BJ (cell line): ENCODE data around the gene DOCK1. TPM values are rescaled to one million over a fixed set of nuclear protein-coding genes. Genes with fewer than 3 reads are reported as not detected.
A peak's percentile ranks its signal among the peaks of the same experiment; 100 is the strongest.

Experiments used
- CTCF ChIA-PET: fragments of 350-600 bp; formaldehyde crosslinking; extraction: SDS; loops from one replicate; lab custom pipeline; 2021; ENCODE audit warnings: antibody characterized with exemption, inconsistent platforms; lab: Yijun Ruan, JAX
- POLR2A ChIA-PET: fragments of 300-600 bp; sonication (Branson Sonifier 250); formaldehyde crosslinking; extraction: SDS; loops from one replicate; lab custom pipeline; 2021; ENCODE audit warnings: antibody characterized with exemption; lab: Charles Lee
- DNase-seq: peaks from one replicate; pipeline ENCODE4 v3.0.0-alpha.2; 2011; ENCODE audit warnings: low read depth
- H3K27me3 ChIP-seq: 2 replicates; pipeline ENCODE4 v1.6.0; 2011; ENCODE audit warnings: low read length; ENCODE audit not compliant: control insufficient read depth, insufficient read depth
- H3K36me3 ChIP-seq: 2 replicates; pipeline ENCODE4 v1.5.1; 2011; ENCODE audit warnings: low read length; ENCODE audit not compliant: control insufficient read depth, insufficient read depth
- H3K4me3 ChIP-seq: 2 replicates; pipeline ENCODE4 v1.5.1; 2011; ENCODE audit warnings: low read depth, mild to moderate bottlenecking, control low read depth, low read length
- polyA plus RNA-seq: library from polyadenylated mRNA; depleted of rRNA; stranded (reverse); fragments of >200 nt; gene quantifications from 2 replicates; pipeline ENCODE4 v1.2.3, GENCODE V29; 2011
- TF ChIP-seq, protein P1 (sequence below): IDR thresholded peaks from 2 replicates; pipeline ENCODE4 v1.5.1; 2011; ENCODE audit warnings: low read depth, mild to moderate bottlenecking, control low read depth, inconsistent platforms, low read length, moderate library complexity; ENCODE audit not compliant: insufficient read depth

DOCK1 gene
- polyA plus RNA-seq, 1 experiment, result 20.0 TPM

GRCh38 chr10:127275793-127276450 lies 370.7 kb downstream of the DOCK1 start:
- Histone ChIP-seq H3K36me3 (peaks cover 1% of the 10 kb centered on the region; the same call in 1 of the 2 replicates), H3K4me3 (no peak overlapping the region), H3K27me3 (no peaks in the 10 kb centered on the region)
- TF ChIP-seq, protein P1, sequence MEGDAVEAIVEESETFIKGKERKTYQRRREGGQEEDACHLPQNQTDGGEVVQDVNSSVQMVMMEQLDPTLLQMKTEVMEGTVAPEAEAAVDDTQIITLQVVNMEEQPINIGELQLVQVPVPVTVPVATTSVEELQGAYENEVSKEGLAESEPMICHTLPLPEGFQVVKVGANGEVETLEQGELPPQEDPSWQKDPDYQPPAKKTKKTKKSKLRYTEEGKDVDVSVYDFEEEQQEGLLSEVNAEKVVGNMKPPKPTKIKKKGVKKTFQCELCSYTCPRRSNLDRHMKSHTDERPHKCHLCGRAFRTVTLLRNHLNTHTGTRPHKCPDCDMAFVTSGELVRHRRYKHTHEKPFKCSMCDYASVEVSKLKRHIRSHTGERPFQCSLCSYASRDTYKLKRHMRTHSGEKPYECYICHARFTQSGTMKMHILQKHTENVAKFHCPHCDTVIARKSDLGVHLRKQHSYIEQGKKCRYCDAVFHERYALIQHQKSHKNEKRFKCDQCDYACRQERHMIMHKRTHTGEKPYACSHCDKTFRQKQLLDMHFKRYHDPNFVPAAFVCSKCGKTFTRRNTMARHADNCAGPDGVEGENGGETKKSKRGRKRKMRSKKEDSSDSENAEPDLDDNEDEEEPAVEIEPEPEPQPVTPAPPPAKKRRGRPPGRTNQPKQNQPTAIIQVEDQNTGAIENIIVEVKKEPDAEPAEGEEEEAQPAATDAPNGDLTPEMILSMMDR, result no peak
- DNase-seq, result no peak
- ChIA-PET CTCF (no interaction called here), POLR2A (no interaction called here)

DNA sequence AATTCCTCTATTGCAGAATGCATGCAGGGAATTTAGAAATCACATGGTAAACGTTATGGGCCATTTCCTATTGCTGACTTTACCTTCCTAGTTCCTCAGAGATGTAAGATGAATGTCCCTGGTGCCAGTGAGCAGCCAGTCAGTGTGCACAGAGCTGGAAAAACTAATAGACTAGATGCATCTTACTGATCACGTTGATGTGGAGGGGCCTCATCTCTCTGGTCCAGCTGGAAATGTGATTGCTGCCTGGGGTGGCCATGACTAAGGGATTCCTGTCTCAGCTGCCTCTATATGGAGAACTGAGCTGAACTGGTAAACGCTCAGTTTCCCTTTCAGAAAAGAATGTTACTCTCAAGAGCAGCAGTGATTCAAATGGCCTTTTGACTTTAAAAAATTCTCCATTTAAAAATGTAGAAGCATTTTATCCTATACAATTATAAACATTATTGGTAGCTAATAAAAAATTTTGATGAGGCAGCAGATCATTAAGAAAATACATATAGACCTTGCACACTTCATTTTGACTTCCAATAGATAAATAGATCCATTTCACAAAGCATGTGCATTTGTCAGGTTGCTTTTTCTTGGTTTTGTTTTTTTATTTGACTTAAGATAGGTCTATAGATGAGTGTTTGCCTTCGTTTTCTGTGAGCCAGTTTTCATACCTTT lies 371.7 kb downstream of the DOCK1 start:
- ChIA-PET CTCF (no interaction called here), POLR2A (no interaction called here)
- Histone ChIP-seq H3K4me3 (no peak overlapping the region), H3K36me3 (peaks cover 1% of the 10 kb centered on the region; the same call in 1 of the 2 replicates), H3K27me3 (no peaks in the 10 kb centered on the region)
- DNase-seq, result no peak
- TF ChIP-seq, protein P1, result no peak

- Histone ChIP-seq H3K27me3 (no peaks in the 10 kb centered on the region), H3K4me3 (no peak overlapping the region), H3K36me3 (no peaks in the 10 kb centered on the region; the same call in none of the 2 replicates)
- TF ChIP-seq, protein P1, result 0 out of 2 replicates have a peak, but pooled peaks have one; percentile 12
- POLR2A ChIA-PET, result no interaction called here
- CTCF ChIA-PET, result interaction anchor here (1.2 kb wide), 1 partner anchor 198 kb away, joined by 3 read pairs; no protein-coding TSS in a partner anchor
- peak; percentile 19 for DNase-seq
Measured at GRCh38 chr10:127278001-127278400, 372.8 kb downstream of the DOCK1 start.

DNA sequence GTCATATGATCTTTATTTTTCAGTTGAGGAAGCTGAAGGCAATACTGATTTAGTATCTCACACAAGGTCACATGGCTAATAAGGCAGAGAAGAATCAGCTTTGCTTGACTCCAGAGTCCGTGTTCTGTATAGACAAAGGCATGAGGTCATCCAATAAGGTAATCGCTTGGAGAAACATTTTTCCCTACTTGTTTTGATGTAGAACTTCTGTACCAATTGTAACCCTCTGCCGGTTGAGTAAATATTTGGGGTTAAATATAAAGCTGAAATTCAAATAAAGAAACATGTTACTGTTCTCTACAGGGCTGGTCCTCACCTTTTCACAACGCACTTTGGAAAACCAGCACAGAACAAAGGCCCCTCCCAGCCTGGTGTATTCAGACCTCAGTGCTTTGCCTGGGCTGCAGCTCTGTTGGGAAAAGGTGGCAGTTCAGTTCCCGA lies 374.1 kb downstream of the DOCK1 start:
- POLR2A ChIA-PET, result no interaction called here
- DNase-seq, result no peak
- CTCF ChIA-PET, result interaction anchor here (0.6 kb wide), 1 partner anchor 39 kb away, joined by 3 read pairs; no protein-coding TSS in a partner anchor
- no peaks in the 10 kb centered on the region; the same call in none of the 2 replicates for H3K36me3 ChIP-seq
- H3K4me3 ChIP-seq, result no peak overlapping the region
- no peaks in the 10 kb centered on the region for H3K27me3 ChIP-seq
- TF ChIP-seq, protein P1, result no peak

DNA sequence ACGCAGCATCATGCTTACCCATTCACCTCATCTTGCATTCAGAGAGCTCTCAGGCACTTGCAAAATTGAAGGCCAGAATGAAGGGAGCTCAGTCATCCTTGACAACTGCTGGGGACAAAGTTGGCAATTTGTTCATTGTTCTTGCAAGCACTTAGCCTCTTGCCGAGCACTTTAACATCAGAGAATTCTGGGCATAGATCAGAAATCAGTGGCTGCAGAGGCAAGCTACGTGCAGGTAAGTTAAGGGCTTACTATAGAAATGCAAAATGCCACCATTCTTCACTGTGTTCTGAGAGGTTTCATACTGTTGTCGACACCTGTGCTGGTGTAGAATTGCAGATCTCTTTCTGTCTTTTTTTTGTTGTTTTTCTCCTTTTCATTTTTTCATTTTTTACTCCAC lies 375.2 kb downstream of the DOCK1 start:
- POLR2A ChIA-PET, result no interaction called here
- H3K36me3 ChIP-seq, result no peaks in the 10 kb centered on the region; the same call in none of the 2 replicates
- TF ChIP-seq, protein P1, result no peak
- CTCF ChIA-PET, result no interaction called here
- H3K4me3 ChIP-seq, result no peak overlapping the region
- H3K27me3 ChIP-seq, result no peaks in the 10 kb centered on the region
- no peak for DNase-seq
